Heart right ventricle (tissue), 16 donors: Measurements from ENCODE around the gene ST3GAL4. TPM values are rescaled to one million over a fixed set of nuclear protein-coding genes. Genes with fewer than 3 reads are reported as not detected.

Source experiments
- ATAC-seq, 8 donors: fragments of 200-7000 bp; cut with Tn5 transposase; one replicate each; pipeline ENCODE4 v1.9.1; 2020; ENCODE audit warnings: mild to moderate bottlenecking in 8 of 8, moderate library complexity in 8 of 8, moderate number of reproducible peaks in 1 of 8
- DNase-seq, 2 donors: peaks; one replicate each; pipeline ENCODE4 v3.0.0-alpha.2; 2020
- H3K27ac ChIP-seq, 10 donors: fragments of 200-600 bp; sonication (generic) in 2 of 10; one replicate each; pipeline versions ENCODE4 v1.5.0 to v1.8.0; 2020 to 2022; ENCODE audit warnings: mild to moderate bottlenecking in 3 of 10
- H3K27me3 ChIP-seq, 7 donors: fragments of 200-600 bp; one replicate each; pipeline ENCODE4 v1.8.0; 2021 to 2022; ENCODE audit warnings: mild to moderate bottlenecking in 2 of 7
- H3K36me3 ChIP-seq, 9 donors: fragments of 200-600 bp; sonication (generic) in 1 of 9; one replicate each; pipeline versions ENCODE4 v1.5.0 to v1.8.0; 2020 to 2022; ENCODE audit warnings: mild to moderate bottlenecking in 2 of 9
- H3K4me1 ChIP-seq, 9 donors: fragments of 200-600 bp; sonication (generic) in 1 of 9; one replicate each; pipeline versions ENCODE4 v1.5.0 to v1.8.0; 2020 to 2022; ENCODE audit warnings: mild to moderate bottlenecking in 4 of 9
- H3K4me3 ChIP-seq, 10 donors: fragments of 200-600 bp; sonication (generic) in 2 of 10; one replicate each; pipeline versions ENCODE4 v1.5.0 to v1.8.0; 2020 to 2022; ENCODE audit warnings: mild to moderate bottlenecking in 7 of 10, moderate library complexity in 2 of 10
- H3K9me3 ChIP-seq, 11 donors: fragments of 200-600 bp in 10 of 11; sonication (generic) in 2 of 11; one replicate each; pipeline versions ENCODE4 v1.5.0 to v1.8.0; 2013 to 2022; ENCODE audit warnings: mild to moderate bottlenecking in 2 of 11, control low read depth in 1 of 11, moderate library complexity in 1 of 11
- CTCF ChIP-seq, 9 donors: fragments of 200-600 bp; sonication (generic) in 2 of 9; IDR thresholded peaks; one replicate each; pipeline versions ENCODE4 v1.5.0 to v1.8.0; 2021 to 2022; ENCODE audit warnings: antibody characterized with exemption in 9 of 9, mild to moderate bottlenecking in 5 of 9, moderate library complexity in 1 of 9
- WGBS, 2 donors: extraction: QIAGEN DNeasy Blood & Tissue Kit; methylation state at CpG; one replicate each; pipeline ENCODE4 v1.1.7; 2013; ENCODE audit warnings: inconsistent platforms in 1 of 2; 5-methylcytosine and 5-hydroxymethylcytosine counted together
- intact Hi-C, 10 donors: fragments of 100-400 bp; cut with DNase I; formaldehyde crosslinking; loops; one replicate each; pipeline versions ENCODE4 v1.11.1 to v1.14.2; 2022
- polyA plus RNA-seq, 2 donors: library from polyadenylated mRNA; stranded (reverse); fragments of 200-250 nt; gene quantifications; one replicate each; pipeline ENCODE4 v1.2.3, GENCODE V29; 2013
- total RNA-seq, 10 donors: library from RNA; stranded (reverse); fragmentation: NEBNext Ultra II Directional in 3 of 10; extraction: Animal tissue kit (Norgen Biotek cat#: 25700) in 3 of 10; gene quantifications; one replicate each; pipeline versions ENCODE4 v1.2.1 to v1.2.4, GENCODE V29; 2021 to 2023
- donor health status: Arrhythmogenic right ventricular cardiomyopathy.
- donor health status: ischemic (EF 13 %, LVEDD 7.1; RV severe dilation, severe dysfunction).
- donor health status: healthy with polysubstance abuse.
- donor health status: DM: no; HTN: yes; CAD: no.
- donor health status: DM: no; HTN: no; CAD: no.
- donor health status: ischemic (EF 25% LVEDD 6.9; RV normal size, moderate dysfunction).
- donor health status: ischemic (EF 25% LVEDD 5.7; RV mildly dilated, moderate dysfunction).
- donor health status: healthy.
- donor health status: DM: yes; HTN: yes; CAD: no.
- donor health status: Ischemic cardiomyopathy.
- donor health status: ischemic (EF 35%, LVEDD 5.7; RV mildly dilated, moderate dysfunction).
- donor health status: nonischemic (EF 11% LVEDD 7.7; RV severe dilation, severe dysfunction).
- donor health status: DM: yes; HTN: yes; CAD: no.
- donor health status: PGD.
- donor health status: ischemic (EF 29% LVEDD 5.4; RV normal size, mild dysfunction).
- donor health status: nonischemic (EF 23%, LVEDD 6.1; RV moderate dilation, normal function).

ST3GAL4 gene
- total and polyA plus RNA-seq, 12 donors: 24.8 to 98.2 (median 44.8) TPM

GRCh38 chr11:126431401-126432064 lies 76.0 kb downstream of the ST3GAL4 start:
- WGBS, 2 donors: 70 to 71% methylated on average over 23 of the region's 23 CpGs
- intact Hi-C loops: loop anchor here in 3 of 10 donors (5.0 to 10.0 kb wide), 3 partner anchors 114 to 119 kb away; no protein-coding TSS in a partner anchor
- Histone ChIP-seq H3K4me3 (no peak overlapping the region), H3K27me3 (no peaks in the 10 kb centered on the region), H3K36me3 (no peaks in the 10 kb centered on the region), H3K4me1 (peaks cover 12 to 74% (median 30%) of the 10 kb centered on the region in 9 donors), H3K9me3 (no peaks in the 10 kb centered on the region), H3K27ac (peak overlapping the region; percentile 43 to 87 (median 72))
- ATAC-seq (peak; percentile 52 to 84 (median 74)), DNase-seq (peak; percentile 57 to 64)
- no peak for TF ChIP-seq CTCF (IDR thresholded peaks at IDR 0.05)

- DNase-seq (no peak), ATAC-seq (peak in 6 of 8 donors; percentile 1 to 15 (median 5))
- no peak for TF ChIP-seq CTCF (IDR thresholded peaks at IDR 0.05)
- Histone ChIP-seq H3K4me1 (peaks cover 9 to 71% (median 30%) of the 10 kb centered on the region in 9 donors), H3K9me3 (no peaks in the 10 kb centered on the region), H3K4me3 (no peak overlapping the region), H3K27ac (peak overlapping the region; percentile 43 to 87 (median 72)), H3K27me3 (no peaks in the 10 kb centered on the region), H3K36me3 (no peaks in the 10 kb centered on the region)
- WGBS, 2 donors: 57 to 73% methylated on average over 3 of the region's 3 CpGs
- intact Hi-C loops: loop anchor here in 3 of 10 donors (5.0 to 10.0 kb wide), 3 partner anchors 115 to 120 kb away; no protein-coding TSS in a partner anchor
Measured at GRCh38 chr11:126432065-126432461, 76.6 kb downstream of the ST3GAL4 start.

GRCh38 chr11:126432525-126432924 lies 77.0 kb downstream of the ST3GAL4 start:
- intact Hi-C loops: loop anchor here in 3 of 10 donors (5.0 to 10.0 kb wide), 3 partner anchors 115 to 120 kb away; no protein-coding TSS in a partner anchor
- Histone ChIP-seq H3K27ac (peak overlapping the region in 8 of 10 donors; percentile 66 to 87 (median 74)), H3K36me3 (no peaks in the 10 kb centered on the region), H3K9me3 (no peaks in the 10 kb centered on the region), H3K4me3 (no peak overlapping the region), H3K27me3 (no peaks in the 10 kb centered on the region), H3K4me1 (peaks cover 6 to 67% (median 30%) of the 10 kb centered on the region in 9 donors)
- WGBS, 2 donors: 57 to 67% methylated on average over 6 of the region's 6 CpGs
- ATAC-seq (peak in 7 of 8 donors; percentile 1 to 22 (median 12)), DNase-seq (peak in 1 of 2 donors; percentile 45)
- TF ChIP-seq CTCF (IDR thresholded peaks at IDR 0.05): no peak

- Histone ChIP-seq H3K4me3 (no peak overlapping the region), H3K9me3 (no peaks in the 10 kb centered on the region), H3K36me3 (no peaks in the 10 kb centered on the region), H3K27ac (no peak overlapping the region), H3K4me1 (peaks cover 6 to 68% (median 30%) of the 10 kb centered on the region in 9 donors), H3K27me3 (no peaks in the 10 kb centered on the region)
- no peak for DNase-seq
- no peak for ATAC-seq
- no peak for TF ChIP-seq CTCF (IDR thresholded peaks at IDR 0.05)
- 91 to 92% methylated on average over 11 of the region's 11 CpGs for WGBS, 2 donors
- intact Hi-C loops: loop anchor here in 3 of 10 donors (5.0 to 10.0 kb wide), 3 partner anchors 116 to 121 kb away; no protein-coding TSS in a partner anchor
Measured at GRCh38 chr11:126433244-126433846, 77.9 kb downstream of the ST3GAL4 start.
